Fibroblast of gingiva (primary cell): ENCODE measurements around the gene LIFR.

ENCODE experiments used
- DNase-seq: peaks from one replicate; pipeline ENCODE4 v3.0.0-alpha.2; 2011; ENCODE audit warnings: low read depth

Gene LIFR

GRCh38 chr5:38434966-38435705, 121.3 kb downstream of the LIFR start:
- DNase-seq: peak; percentile 55

- DNase-seq: peak; percentile 32
Observed at GRCh38 chr5:38433160-38433861, 123.1 kb downstream of the LIFR start.

- DNase-seq: no peak
Observed at GRCh38 chr5:38431242-38431853, 125.1 kb downstream of the LIFR start.

- no peak for DNase-seq
Observed at GRCh38 chr5:38426986-38427950, 129.2 kb downstream of the LIFR start.

GRCh38 chr5:38426490-38426889, 130.0 kb downstream of the LIFR start:
- peak; percentile 31 for DNase-seq
